Activated B cell treated with CpG ODN at 0.5 μM for 24 hours (primary cell): ENCODE data around the gene GPR62. TPM values are rescaled to one million over a fixed set of nuclear protein-coding genes. Genes with fewer than 3 reads are reported as not detected.

Experiments
- ATAC-seq: fragments of 200-7000 bp; cut with Tn5 transposase; one replicate; pipeline ENCODE4 v1.10.0; 2021; ENCODE audit warnings: low read depth, mild to moderate bottlenecking, moderate library complexity
- CTCF ChIA-PET: fragments of 350-600 bp; sonication (Branson Sonifier 250); formaldehyde crosslinking; loops from one replicate; lab custom pipeline; 2021; ENCODE audit warnings: antibody characterized with exemption; lab: Charles Lee
- POLR2A ChIA-PET: fragments of 350-600 bp; sonication (Branson Sonifier 250); formaldehyde crosslinking; loops from one replicate; lab custom pipeline; 2021; ENCODE audit warnings: antibody characterized with exemption; lab: Charles Lee
- DNase-seq: peaks from one replicate; pipeline ENCODE4 v3.0.0; 2022
- H3K27ac Mint-ChIP-seq: one replicate; pipeline ENCODE4 v1.8.0; 2020; ENCODE audit warnings: mixed read lengths
- H3K27me3 Mint-ChIP-seq: one replicate; pipeline ENCODE4 v1.8.0; 2021; ENCODE audit warnings: mixed read lengths
- H3K36me3 Mint-ChIP-seq: one replicate; pipeline ENCODE4 v1.8.0; 2021; ENCODE audit warnings: low read depth, mixed read lengths
- H3K4me1 Mint-ChIP-seq: one replicate; pipeline ENCODE4 v1.8.0; 2021; ENCODE audit warnings: mixed read lengths
- H3K4me3 Mint-ChIP-seq: one replicate; pipeline ENCODE4 v1.8.0; 2020; ENCODE audit warnings: mild to moderate bottlenecking, mixed read lengths
- H3K9me3 Mint-ChIP-seq: one replicate; pipeline ENCODE4 v1.8.0; 2020; ENCODE audit warnings: mixed read lengths
- CTCF ChIP-seq: fragments of 200-600 bp; IDR thresholded peaks from one replicate; pipeline ENCODE4 v1.8.0; 2022; ENCODE audit warnings: antibody characterized with exemption, mild to moderate bottlenecking
- intact Hi-C: fragments of 100-400 bp; cut with micrococcal nuclease; formaldehyde crosslinking; loops from one replicate; pipeline ENCODE4 v1.15.1; 2024
- total RNA-seq: library from RNA; stranded (reverse); gene quantifications from 2 replicates; pipeline ENCODE4 v1.2.3, GENCODE V29; 2022

GPR62 gene
- total RNA-seq, 1 donor from 2014 or later = not detected

- CTCF ChIA-PET = interaction anchor here (0.9 to 6.1 kb wide), 8 partner anchors 20 to 144 kb away, joined by 3 to 78 read pairs (median 6); partner anchors contain the start of genes ACY1, DUSP7 and RRP9
- no peak for ATAC-seq
- intact Hi-C loops = loop anchor here (5.0 kb wide), 2 partner anchors 220 to 275 kb away; partner anchors contain the start of gene WDR82
- POLR2A ChIA-PET = interaction anchor here (0.6 to 1.1 kb wide), 2 partner anchors 52 to 54 kb away, joined by 3 read pairs; no protein-coding TSS in a partner anchor
- H3K27me3 Mint-ChIP-seq = peaks cover 2% of the 10 kb centered on the region
- H3K4me1 Mint-ChIP-seq = peaks cover 5% of the 10 kb centered on the region
- H3K4me3 Mint-ChIP-seq = no peak overlapping the region
- no peaks in the 10 kb centered on the region for H3K9me3 Mint-ChIP-seq
- TF ChIP-seq CTCF = no peak
- DNase-seq = no peak
- H3K36me3 Mint-ChIP-seq = no peaks in the 10 kb centered on the region
- H3K27ac Mint-ChIP-seq = no peak overlapping the region
These were observed 47.6 kb downstream of the GPR62 start for GRCh38 chr3:52002748-52003147.

GRCh38 chr3:52004163-52004787 is 49.1 kb downstream of the GPR62 start:
- ChIA-PET POLR2A (interaction anchor here (0.6 kb wide), 1 partner anchor 333 kb away, joined by 3 read pairs; no protein-coding TSS in a partner anchor), CTCF (interaction anchor here (4.5 to 6.1 kb wide), 3 partner anchors 52 to 139 kb away, joined by 24 to 78 read pairs (median 38); partner anchors contain the start of gene DUSP7)
- Mint-ChIP-seq H3K4me1 (peaks cover 5% of the 10 kb centered on the region), H3K27me3 (peaks cover 2% of the 10 kb centered on the region), H3K36me3 (no peaks in the 10 kb centered on the region), H3K4me3 (no peak overlapping the region), H3K9me3 (no peaks in the 10 kb centered on the region), H3K27ac (no peak overlapping the region)
- ATAC-seq = no peak
- TF ChIP-seq CTCF = no peak
- intact Hi-C loops = loop anchor here (5.0 kb wide), 2 partner anchors 218 to 273 kb away; partner anchors contain the start of gene WDR82
- DNase-seq = no peak

GRCh38 chr3:52004906-52005395 is 49.8 kb downstream of the GPR62 start:
- peaks cover 2% of the 10 kb centered on the region for H3K27me3 Mint-ChIP-seq
- ChIA-PET CTCF (interaction anchor here (4.5 to 6.1 kb wide), 3 partner anchors 52 to 138 kb away, joined by 24 to 78 read pairs (median 38); partner anchors contain the start of gene DUSP7), POLR2A (interaction anchor here (0.6 kb wide), 1 partner anchor 333 kb away, joined by 3 read pairs; no protein-coding TSS in a partner anchor)
- no peak for DNase-seq
- no peak for ATAC-seq
- no peak overlapping the region for H3K4me3 Mint-ChIP-seq
- intact Hi-C loops = loop anchor here (5.0 kb wide), 2 partner anchors 217 to 272 kb away; partner anchors contain the start of gene WDR82
- H3K27ac Mint-ChIP-seq = no peak overlapping the region
- H3K4me1 Mint-ChIP-seq = peaks cover 5% of the 10 kb centered on the region
- TF ChIP-seq CTCF = no peak
- H3K9me3 Mint-ChIP-seq = no peaks in the 10 kb centered on the region
- H3K36me3 Mint-ChIP-seq = no peaks in the 10 kb centered on the region

- Mint-ChIP-seq H3K27me3 (peaks cover 2% of the 10 kb centered on the region), H3K36me3 (no peaks in the 10 kb centered on the region), H3K9me3 (no peaks in the 10 kb centered on the region), H3K4me3 (no peak overlapping the region), H3K4me1 (peaks cover 5% of the 10 kb centered on the region), H3K27ac (no peak overlapping the region)
- ChIA-PET POLR2A (no interaction called here), CTCF (interaction anchor here (5.5 to 6.1 kb wide), 2 partner anchors 51 to 138 kb away, joined by 24 to 78 read pairs; partner anchors contain the start of gene DUSP7)
- intact Hi-C loops = no loop called here
- no peak for TF ChIP-seq CTCF
- DNase-seq (no peak), ATAC-seq (no peak)
These were observed 50.4 kb downstream of the GPR62 start for GRCh38 chr3:52005571-52005986.
